ENCODE measurements around the gene CTBP2.

Gene CTBP2

GRCh38 chr10:125006188-125006680 is 154.1 kb downstream of the CTBP2 start:
- no peak for DNase-seq

GRCh38 chr10:125005312-125006187 is 154.8 kb downstream of the CTBP2 start:
- DNase-seq = no peak

- DNase-seq = no peak
These were observed 155.6 kb downstream of the CTBP2 start for GRCh38 chr10:125004571-125005311.

GRCh38 chr10:125003901-125004467 is 156.4 kb downstream of the CTBP2 start:
- DNase-seq = no peak

GRCh38 chr10:125003146-125003900 is 157.0 kb downstream of the CTBP2 start:
- no peak for DNase-seq

- DNase-seq = no peak
These were observed 157.8 kb downstream of the CTBP2 start for GRCh38 chr10:125002423-125003145.

GRCh38 chr10:125002047-125002422 is 158.3 kb downstream of the CTBP2 start:
- DNase-seq = no peak

- peak; percentile 59 to 66 for DNase-seq
These were observed 158.9 kb downstream of the CTBP2 start for GRCh38 chr10:125001313-125002046.

GRCh38 chr10:125000366-125001312 is 159.7 kb downstream of the CTBP2 start:
- DNase-seq = peak; percentile 58 to 67

- peak in 1 of 2 donors; percentile 49 for DNase-seq
These were observed 160.7 kb downstream of the CTBP2 start for GRCh38 chr10:124999433-125000365.

GRCh38 chr10:124998624-124999291 is 161.6 kb downstream of the CTBP2 start:
- DNase-seq = no peak

- DNase-seq = no peak
These were observed 162.4 kb downstream of the CTBP2 start for GRCh38 chr10:124997771-124998623.

GRCh38 chr10:124997306-124997705 is 163.1 kb downstream of the CTBP2 start:
- DNase-seq = no peak

- no peak for DNase-seq
These were observed 163.5 kb downstream of the CTBP2 start for GRCh38 chr10:124996854-124997215.

- DNase-seq = no peak
These were observed 164.1 kb downstream of the CTBP2 start for GRCh38 chr10:124996127-124996853.

GRCh38 chr10:124995605-124996004 is 164.8 kb downstream of the CTBP2 start:
- DNase-seq = no peak

Measured in hippocampal formation (tissue), 2 donors.